ENCODE measurements around the gene CCNJL.
A peak's percentile ranks its signal among the peaks of the same experiment; 100 is the strongest.

CCNJL gene

GRCh38 chr5:160240350-160240749, 72.0 kb downstream of the CCNJL start:
- TF ChIP-seq CTCF (IDR thresholded peaks at IDR 0.05; ENCODE audit: extremely low read depth, missing control alignments), result no peak
- no peak for DNase-seq (ENCODE audit: low spot score)

GRCh38 chr5:160237571-160238093, 74.7 kb downstream of the CCNJL start:
- no peak for TF ChIP-seq CTCF (IDR thresholded peaks at IDR 0.05; ENCODE audit: extremely low read depth, missing control alignments)

DNA sequence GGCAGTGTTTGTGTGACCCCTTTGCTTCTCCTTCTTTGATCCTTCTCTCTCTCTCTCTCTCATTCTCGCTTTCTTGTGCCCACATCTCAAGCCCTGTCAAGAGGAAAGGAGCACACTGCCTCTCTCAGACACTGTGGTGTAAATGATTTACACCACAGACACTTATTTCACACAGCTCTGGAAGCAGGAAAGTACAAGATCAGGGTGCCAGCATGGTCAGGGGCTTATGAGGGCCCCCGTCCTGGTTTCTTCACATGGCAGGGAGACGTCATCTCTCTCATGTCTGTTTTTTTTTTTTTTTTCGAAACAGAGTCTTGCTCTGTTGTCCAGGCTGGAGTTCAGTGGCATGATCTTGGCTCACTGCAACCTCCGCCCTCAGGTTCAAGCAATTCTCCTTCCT, 76.6 kb downstream of the CCNJL start:
- TF ChIP-seq CTCF (IDR thresholded peaks at IDR 0.05; ENCODE audit: extremely low read depth, missing control alignments), result no peak
- no peak for DNase-seq (ENCODE audit: low spot score)

More at GRCh38 chr5:160237571-160238093, 74.7 kb downstream of the CCNJL start:
- DNase-seq (ENCODE audit: low spot score), result no peak

- TF ChIP-seq CTCF (IDR thresholded peaks at IDR 0.05; ENCODE audit: extremely low read depth, missing control alignments), result no peak
- DNase-seq (ENCODE audit: low spot score), result no peak
Observed at GRCh38 chr5:160233215-160233614, 79.1 kb downstream of the CCNJL start.

DNA sequence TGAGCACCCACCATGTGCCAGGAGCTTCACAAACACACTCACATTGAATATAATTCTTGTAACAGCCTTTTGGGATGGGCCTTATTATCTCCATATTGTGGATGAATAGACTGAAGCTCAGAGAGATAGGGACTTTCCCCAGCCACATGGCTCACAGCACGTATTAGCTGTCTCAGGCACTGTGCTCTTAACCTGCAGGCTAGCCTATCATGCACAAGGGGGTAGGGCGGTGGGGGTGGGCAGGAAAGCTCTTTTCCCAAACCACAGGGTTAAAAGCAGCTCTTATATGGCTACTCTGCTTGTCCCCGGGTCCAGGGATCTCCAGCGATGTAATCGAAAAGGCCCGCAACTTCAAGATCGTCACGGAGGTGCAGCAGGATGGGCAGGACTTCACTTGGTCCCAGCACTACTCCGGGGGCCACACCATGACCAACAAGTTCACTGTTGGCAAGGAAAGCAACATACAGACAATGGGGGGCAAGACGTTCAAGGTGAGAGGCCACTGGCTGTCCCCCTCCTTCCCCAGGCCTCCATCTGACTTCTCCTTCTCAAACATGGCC, 80.5 kb downstream of the CCNJL start:
- TF ChIP-seq CTCF (IDR thresholded peaks at IDR 0.05; ENCODE audit: extremely low read depth, missing control alignments), result no peak
- peak; percentile 36 for DNase-seq (ENCODE audit: low spot score)

GRCh38 chr5:160230686-160231527, 81.5 kb downstream of the CCNJL start:
- DNase-seq (ENCODE audit: low spot score), result peak; percentile 37
- TF ChIP-seq CTCF (IDR thresholded peaks at IDR 0.05; ENCODE audit: extremely low read depth, missing control alignments), result no peak

- TF ChIP-seq CTCF (IDR thresholded peaks at IDR 0.05; ENCODE audit: extremely low read depth, missing control alignments), result no peak
- DNase-seq (ENCODE audit: low spot score), result no peak
Observed at GRCh38 chr5:160229190-160229742, 83.1 kb downstream of the CCNJL start, which contains the start of gene FABP6. TSS of gene FABP6 (plus strand) at chr5:160229506. CDS start at chr5:160229558, 52 bp downstream.
